GM23248 (cell line): ENCODE results near the gene ARHGEF10L. TPM values are rescaled to one million over a fixed set of nuclear protein-coding genes. Genes with fewer than 3 reads are reported as not detected.
A peak's percentile ranks its signal among the peaks of the same experiment; 100 is the strongest.

Source experiments
- DNase-seq: peaks from one replicate; pipeline ENCODE4 v3.0.0-alpha.2; 2015
- H2AFZ ChIP-seq: fragments of 200-600 bp; sonication (generic); 2 replicates; pipeline ENCODE4 v1.6.1; 2016; ENCODE audit warnings: antibody characterized with exemption
- H3F3A ChIP-seq: fragments of 200-600 bp; sonication (generic); 2 replicates; pipeline ENCODE4 v1.6.1; 2016; ENCODE audit warnings: mild to moderate bottlenecking, antibody characterized with exemption, mixed run types; ENCODE audit not compliant: insufficient read depth
- H3K27ac ChIP-seq: fragments of 200-600 bp; sonication (generic); 2 replicates; pipeline ENCODE4 v1.5.1; 2016; ENCODE audit warnings: mild to moderate bottlenecking
- H3K27me3 ChIP-seq: fragments of 200-600 bp; sonication (generic); replicated peaks from 2 replicates; pipeline ENCODE4 v1.6.1; 2016; ENCODE audit warnings: mild to moderate bottlenecking; ENCODE audit not compliant: insufficient read depth
- H3K36me3 ChIP-seq: fragments of 200-600 bp; sonication (generic); 2 replicates; pipeline ENCODE4 v1.6.1; 2016; ENCODE audit warnings: low read depth, mild to moderate bottlenecking
- H3K4me1 ChIP-seq: fragments of 200-600 bp; sonication (generic); 2 replicates; pipeline ENCODE4 v1.6.1; 2016; ENCODE audit warnings: mild to moderate bottlenecking; ENCODE audit not compliant: insufficient read depth
- H3K4me2 ChIP-seq: fragments of 200-600 bp; sonication (generic); one replicate; pipeline ENCODE4 v1.6.1; 2016; ENCODE audit warnings: mild to moderate bottlenecking; ENCODE audit not compliant: unreplicated experiment
- H3K4me3 ChIP-seq: fragments of 200-600 bp; sonication (generic); 2 replicates; pipeline ENCODE4 v1.5.1; 2016; ENCODE audit warnings: mild to moderate bottlenecking
- H3K79me2 ChIP-seq: fragments of 200-600 bp; sonication (generic); 2 replicates; pipeline ENCODE4 v1.6.1; 2016; ENCODE audit warnings: mild to moderate bottlenecking; ENCODE audit not compliant: insufficient read depth
- H3K9ac ChIP-seq: fragments of 200-600 bp; sonication (generic); 2 replicates; pipeline ENCODE4 v1.6.1; 2016; ENCODE audit warnings: mild to moderate bottlenecking
- H3K9me2 ChIP-seq: fragments of 200-600 bp; sonication (generic); 2 replicates; pipeline ENCODE4 v1.6.1; 2016; ENCODE audit warnings: mixed run types, mild to moderate bottlenecking, moderate library complexity; ENCODE audit not compliant: insufficient read depth
- H3K9me3 ChIP-seq: fragments of 200-600 bp; sonication (generic); one replicate; pipeline ENCODE4 v1.6.1; 2017; ENCODE audit warnings: low read depth
- H4K20me1 ChIP-seq: fragments of 200-600 bp; sonication (generic); 2 replicates; pipeline ENCODE4 v1.6.0; 2016; ENCODE audit not compliant: insufficient read depth
- EZH2 ChIP-seq: fragments of 200-600 bp; sonication (generic); IDR thresholded peaks from 2 replicates; pipeline ENCODE4 v1.6.1; 2018; ENCODE audit warnings: antibody characterized with exemption, mild to moderate bottlenecking; ENCODE audit not compliant: insufficient read depth, poor library complexity, severe bottlenecking
- EZH2phosphoT487 ChIP-seq: fragments of 200-600 bp; sonication (generic); IDR thresholded peaks from 2 replicates; pipeline ENCODE4 v1.6.1; 2018; ENCODE audit warnings: antibody characterized with exemption, moderate library complexity, mild to moderate bottlenecking, low read depth; ENCODE audit not compliant: insufficient read depth
- WGBS, 2 experiments: methylation state at CpG; one replicate each; pipeline ENCODE4 v1.1.6; 2015 to 2017; ENCODE audit warnings: low lambda C conversion rate in 2 of 2, low coverage in 1 of 2; ENCODE audit errors: missing lambda C conversion rate in 2 of 2; 5-methylcytosine and 5-hydroxymethylcytosine counted together
- in situ Hi-C: fragments of 300-500 bp; cut with MboI; formaldehyde crosslinking; loops from 2 replicates; pipeline ENCODE4 v1.15.0; 2020
- polyA plus RNA-seq: library from polyadenylated mRNA; unstranded; fragments of >200 nt; fragmentation: Nextera tagmentation; extraction: Ambion mirVana; gene quantifications from 2 replicates; pipeline ENCODE4 v1.2.1, GENCODE V29; 2016
- total RNA-seq: library from RNA; depleted of rRNA; stranded (reverse); fragments of >200 nt; shearing (Covaris generic); gene quantifications from 2 replicates; pipeline ENCODE4 v1.2.3, GENCODE V29; 2014

The ARHGEF10L gene
- total and polyA plus RNA-seq, 2 experiments from 2014 or later: 6.0 to 19.3 TPM

DNA sequence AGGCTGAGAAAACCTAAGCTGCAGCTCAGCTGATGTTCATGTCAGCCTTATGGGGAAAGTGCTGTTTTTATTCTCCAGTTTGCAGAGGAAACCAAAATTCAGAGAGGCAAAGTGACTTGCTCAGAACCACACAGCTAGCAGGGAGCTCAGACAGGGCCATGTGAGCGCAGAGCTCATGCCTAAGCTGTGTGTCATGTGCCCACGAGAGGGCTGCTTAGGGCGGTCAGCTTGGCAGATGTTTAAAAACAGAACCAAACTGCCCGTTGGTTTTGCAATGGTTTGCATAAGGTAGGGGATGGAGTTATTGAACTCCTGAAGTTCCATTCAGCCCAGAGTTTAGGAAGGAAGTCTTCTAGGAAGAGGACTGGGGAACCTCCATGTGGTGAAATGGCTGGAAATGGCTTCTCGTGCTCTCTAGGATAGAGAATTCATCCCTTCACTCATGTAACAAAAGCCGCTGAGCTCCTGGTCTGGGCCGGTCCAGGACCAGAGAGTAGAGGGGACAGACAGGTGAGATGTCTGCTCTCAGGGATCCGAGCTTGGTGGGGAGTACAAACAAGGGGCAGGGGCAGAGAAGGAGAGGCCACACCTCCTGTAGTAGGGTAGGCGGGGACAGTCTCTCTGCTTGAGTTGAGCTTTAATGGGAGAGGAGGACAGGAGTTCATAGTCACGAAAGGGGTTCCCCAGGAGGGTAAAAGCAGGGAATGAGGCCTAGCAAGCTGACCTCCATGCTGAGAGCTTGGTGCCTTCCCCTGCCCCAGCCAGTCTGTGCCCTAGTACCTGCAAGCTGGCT is 46.9 kb downstream of the ARHGEF10L start:
- 40% methylated on average over 10 of the region's 10 CpGs for WGBS, 2 experiments
- H3K9ac ChIP-seq: peak overlapping the region; percentile 67; the same call in 1 of the 2 replicates
- peak overlapping the region; percentile 98 for H3K27ac ChIP-seq
- H3F3A ChIP-seq: peaks cover 31% of the 10 kb centered on the region
- peaks cover 37% of the 10 kb centered on the region for H3K4me1 ChIP-seq
- peaks cover 19% of the 10 kb centered on the region for H3K79me2 ChIP-seq
- no peaks in the 10 kb centered on the region for H4K20me1 ChIP-seq
- H3K36me3 ChIP-seq: no peaks in the 10 kb centered on the region
- TF ChIP-seq EZH2 (no peak), EZH2phosphoT487 (no peak)
- H3K4me3 ChIP-seq: peak overlapping the region; percentile 18; the same call in 1 of the 2 replicates
- H2AFZ ChIP-seq: no peak overlapping the region
- no peaks in the 10 kb centered on the region for H3K9me3 ChIP-seq
- in situ Hi-C loops: no loop called here
- H3K9me2 ChIP-seq: no peaks in the 10 kb centered on the region
- H3K27me3 ChIP-seq: no peaks in the 10 kb centered on the region
- H3K4me2 ChIP-seq: peak overlapping the region; percentile 74
- peak; percentile 96 for DNase-seq

- no peaks in the 10 kb centered on the region for H4K20me1 ChIP-seq
- H3F3A ChIP-seq: peaks cover 31% of the 10 kb centered on the region
- no peak overlapping the region; the same call in 1 of the 2 replicates for H3K4me3 ChIP-seq
- 32 to 36% methylated on average over 3 of the region's 3 CpGs for WGBS, 2 experiments
- H3K9ac ChIP-seq: peak overlapping the region; percentile 82
- H3K9me2 ChIP-seq: no peaks in the 10 kb centered on the region
- no peaks in the 10 kb centered on the region for H3K36me3 ChIP-seq
- in situ Hi-C loops: no loop called here
- H3K4me1 ChIP-seq: peaks cover 37% of the 10 kb centered on the region
- no peaks in the 10 kb centered on the region for H3K27me3 ChIP-seq
- H3K27ac ChIP-seq: peak overlapping the region; percentile 98
- H3K9me3 ChIP-seq: no peaks in the 10 kb centered on the region
- H3K4me2 ChIP-seq: peak overlapping the region; percentile 67
- TF ChIP-seq EZH2phosphoT487 (no peak), EZH2 (no peak)
- DNase-seq: peak; percentile 88
- H2AFZ ChIP-seq: no peak overlapping the region
- H3K79me2 ChIP-seq: peaks cover 30% of the 10 kb centered on the region
These were observed 48.2 kb downstream of the ARHGEF10L start for GRCh38 chr1:17587693-17588047.

- Histone ChIP-seq H3K27ac (peak overlapping the region; percentile 98), H3K27me3 (no peaks in the 10 kb centered on the region), H3K4me1 (peaks cover 37% of the 10 kb centered on the region), H3K9me3 (no peaks in the 10 kb centered on the region), H3K4me3 (peak overlapping the region; percentile 37), H2AFZ (peak overlapping the region; percentile 51; the same call in 1 of the 2 replicates), H3F3A (peaks cover 31% of the 10 kb centered on the region), H3K4me2 (peak overlapping the region; percentile 67), H3K9ac (peak overlapping the region; percentile 82), H3K79me2 (peaks cover 32% of the 10 kb centered on the region), H4K20me1 (no peaks in the 10 kb centered on the region), H3K36me3 (no peaks in the 10 kb centered on the region), H3K9me2 (no peaks in the 10 kb centered on the region)
- 15 to 28% methylated on average over 7 to 13 of the region's 13 CpGs for WGBS, 2 experiments
- no peak for TF ChIP-seq EZH2phosphoT487
- TF ChIP-seq EZH2: no peak
- in situ Hi-C loops: no loop called here
- peak; percentile 71 for DNase-seq
These were observed 48.8 kb downstream of the ARHGEF10L start for GRCh38 chr1:17588048-17588871.

- Histone ChIP-seq H3K9me2 (no peaks in the 10 kb centered on the region), H3K36me3 (no peaks in the 10 kb centered on the region), H3K4me2 (no peak overlapping the region), H3K9ac (no peak overlapping the region), H3F3A (peaks cover 22% of the 10 kb centered on the region), H3K4me1 (peaks cover 25% of the 10 kb centered on the region), H3K9me3 (no peaks in the 10 kb centered on the region), H3K79me2 (peaks cover 32% of the 10 kb centered on the region), H2AFZ (no peak overlapping the region), H3K27me3 (no peaks in the 10 kb centered on the region), H4K20me1 (no peaks in the 10 kb centered on the region), H3K27ac (no peak overlapping the region), H3K4me3 (no peak overlapping the region)
- no peak for DNase-seq
- 91 to 94% methylated on average over 7 of the region's 7 CpGs for WGBS, 2 experiments
- in situ Hi-C loops: no loop called here
- TF ChIP-seq EZH2 (no peak), EZH2phosphoT487 (no peak)
These were observed 52.4 kb downstream of the ARHGEF10L start for GRCh38 chr1:17591814-17592430.
